ENCODE data around the gene WAS.
"Not testable (repeated sequence)": the region's sequence is repeated elsewhere in the genome, so short reads cannot be mapped to it uniquely, and the experiment has no call there.

Gene WAS

DNA sequence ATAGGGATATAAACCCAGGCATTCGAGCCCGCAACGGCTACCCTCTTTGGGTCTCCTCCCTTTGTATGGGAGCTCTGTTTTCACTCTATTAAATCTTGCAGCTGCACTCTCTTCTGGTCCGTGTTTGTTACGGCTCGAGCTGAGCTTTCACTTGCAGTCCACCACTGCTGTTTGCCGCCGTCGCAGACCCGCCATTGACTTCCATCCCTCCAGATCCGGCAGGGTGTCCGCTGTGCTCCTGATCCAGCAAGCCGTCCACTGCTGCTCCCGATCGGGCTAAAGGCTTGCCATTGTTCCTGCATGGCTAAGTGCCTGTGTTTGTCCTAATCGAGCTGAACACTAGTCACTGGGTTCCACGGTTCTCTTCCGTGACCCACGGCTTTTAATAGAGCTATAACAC is 28.9 kb upstream of the WAS start:
- DNase-seq; POLR2A ChIA-PET; H3K27me3 ChIP-seq (replicated peaks in 2 of 5; ENCODE audit: control insufficient read depth in 4 of 5, insufficient read depth in 5 of 5, low read length in 4 of 5); H3K36me3 ChIP-seq (ENCODE audit: control insufficient read depth in 4 of 4, insufficient read depth in 4 of 4, low read length in 3 of 4); H3K27ac ChIP-seq (ENCODE audit: insufficient read depth in 1 of 2, low read depth in 1 of 2, low read length in 2 of 2, poor library complexity in 1 of 2, severe bottlenecking in 2 of 2); H3K4me1 ChIP-seq (ENCODE audit: control extremely low read depth in 1 of 4, control insufficient read depth in 4 of 4, insufficient read depth in 4 of 4, low read length in 3 of 4); H3K4me3 ChIP-seq (ENCODE audit: control insufficient read depth in 1 of 7, extremely low read depth in 1 of 7, insufficient read depth in 4 of 7, low read depth in 2 of 7, low read length in 6 of 7); H3K9me3 ChIP-seq (ENCODE audit: control extremely low read depth in 1 of 5, control insufficient read depth in 4 of 5, insufficient read depth in 2 of 5, low read depth in 1 of 5, low read length in 4 of 5): not testable (repeated sequence)
- 83% methylated on average over 19 of the region's 19 CpGs for WGBS (ENCODE audit: insufficient coverage)
- CTCF ChIA-PET: interaction anchor here (1.1 kb wide), 1 partner anchor 11 kb away, joined by 3 read pairs; no protein-coding TSS in a partner anchor

DNA sequence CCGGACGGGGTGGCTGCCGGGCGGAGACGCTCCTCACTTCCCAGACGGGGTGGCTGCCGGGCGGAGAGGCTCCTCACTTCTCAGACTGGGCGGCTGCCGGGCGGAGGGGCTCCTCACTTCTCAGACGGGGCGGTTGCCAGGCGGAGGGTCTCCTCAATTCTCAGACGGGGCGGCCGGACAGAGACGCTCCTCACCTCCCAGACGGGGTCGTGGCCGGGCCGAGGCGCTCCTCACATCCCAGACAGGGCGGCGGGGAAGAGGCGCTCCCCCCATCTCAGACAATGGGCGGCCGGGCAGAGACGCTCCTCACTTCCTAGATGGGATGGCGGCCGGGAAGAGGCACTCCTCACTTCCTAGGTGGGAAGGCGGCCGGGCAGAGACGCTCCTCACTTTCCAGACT is 23.9 kb upstream of the WAS start:
- H3K9me3 ChIP-seq (ENCODE audit: control extremely low read depth in 1 of 5, control insufficient read depth in 4 of 5, insufficient read depth in 2 of 5, low read depth in 1 of 5, low read length in 4 of 5); H3K4me1 ChIP-seq (ENCODE audit: control extremely low read depth in 1 of 4, control insufficient read depth in 4 of 4, insufficient read depth in 4 of 4, low read length in 3 of 4); H3K4me3 ChIP-seq (ENCODE audit: control insufficient read depth in 1 of 7, extremely low read depth in 1 of 7, insufficient read depth in 4 of 7, low read depth in 2 of 7, low read length in 6 of 7); H3K27ac ChIP-seq (ENCODE audit: insufficient read depth in 1 of 2, low read depth in 1 of 2, low read length in 2 of 2, poor library complexity in 1 of 2, severe bottlenecking in 2 of 2); DNase-seq; POLR2A ChIA-PET; CTCF ChIA-PET; H3K36me3 ChIP-seq (ENCODE audit: control insufficient read depth in 4 of 4, insufficient read depth in 4 of 4, low read length in 3 of 4); H3K27me3 ChIP-seq (replicated peaks in 2 of 5; ENCODE audit: control insufficient read depth in 4 of 5, insufficient read depth in 5 of 5, low read length in 4 of 5): not testable (repeated sequence)
- 97% methylated on average over 19 of the region's 34 CpGs for WGBS (ENCODE audit: insufficient coverage)

DNA sequence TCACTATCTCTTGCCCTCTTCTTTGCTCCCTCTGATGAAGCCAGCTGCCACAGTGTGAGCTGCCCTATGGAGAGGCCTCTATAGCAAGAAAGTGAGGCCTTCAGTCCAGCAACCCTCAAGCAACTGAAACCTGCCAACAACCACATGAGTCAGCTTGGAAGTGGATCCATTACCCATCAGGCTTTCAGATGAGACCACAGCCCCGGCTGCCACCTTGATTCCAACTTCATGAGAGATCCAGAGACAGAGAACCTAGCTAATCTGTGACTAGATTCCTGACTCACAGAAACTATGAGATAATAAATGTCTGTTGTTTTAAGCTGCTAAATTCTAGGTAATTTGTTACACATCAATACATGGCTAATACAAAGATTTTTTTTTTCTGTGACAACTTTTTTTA is 20.4 kb upstream of the WAS start:
- Histone ChIP-seq H3K36me3 (ENCODE audit: control insufficient read depth in 4 of 4, insufficient read depth in 4 of 4, low read length in 3 of 4) (no peaks in the 10 kb centered on the region), H3K9me3 (ENCODE audit: control extremely low read depth in 1 of 5, control insufficient read depth in 4 of 5, insufficient read depth in 2 of 5, low read depth in 1 of 5, low read length in 4 of 5) (peaks cover 0 to 4% (median 0%) of the 10 kb centered on the region in 5 experiments), H3K27me3 (replicated peaks in 2 of 5; ENCODE audit: control insufficient read depth in 4 of 5, insufficient read depth in 5 of 5, low read length in 4 of 5) (no peaks in the 10 kb centered on the region), H3K4me1 (ENCODE audit: control extremely low read depth in 1 of 4, control insufficient read depth in 4 of 4, insufficient read depth in 4 of 4, low read length in 3 of 4) (no peaks in the 10 kb centered on the region), H3K4me3 (ENCODE audit: control insufficient read depth in 1 of 7, extremely low read depth in 1 of 7, insufficient read depth in 4 of 7, low read depth in 2 of 7, low read length in 6 of 7) (no peak overlapping the region), H3K27ac (ENCODE audit: insufficient read depth in 1 of 2, low read depth in 1 of 2, low read length in 2 of 2, poor library complexity in 1 of 2, severe bottlenecking in 2 of 2) (no peak overlapping the region)
- POLR2A ChIA-PET: no interaction called here
- CTCF ChIA-PET: interaction anchor here (1.4 kb wide), 1 partner anchor 15 kb away, joined by 4 read pairs; no protein-coding TSS in a partner anchor
- WGBS (ENCODE audit: insufficient coverage): 80% methylated on average over 1 of the region's 1 CpG
- no peak for DNase-seq

DNA sequence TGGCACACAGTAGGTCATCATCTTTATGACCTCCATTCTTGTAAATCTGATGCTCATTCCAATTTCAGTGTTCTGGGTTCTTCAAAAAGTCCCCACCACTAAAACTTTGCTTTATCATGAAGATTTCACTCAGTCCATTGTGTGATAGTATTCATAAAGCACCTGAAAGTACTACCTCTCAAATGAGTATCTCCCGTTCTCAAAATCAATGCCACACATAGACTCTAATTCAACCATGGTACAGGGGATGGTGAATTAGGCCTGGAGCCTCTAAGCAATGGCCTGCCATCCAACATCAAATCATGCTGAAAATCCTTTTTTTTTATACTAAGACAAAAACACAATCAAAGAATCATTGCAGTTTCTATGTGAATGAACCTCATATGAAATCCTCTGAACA is 19.4 kb upstream of the WAS start:
- no CpG with 5 or more reads among the region's 1 CpG for WGBS (ENCODE audit: insufficient coverage)
- Histone ChIP-seq H3K9me3 (ENCODE audit: control extremely low read depth in 1 of 5, control insufficient read depth in 4 of 5, insufficient read depth in 2 of 5, low read depth in 1 of 5, low read length in 4 of 5) (peaks cover 0 to 4% (median 0%) of the 10 kb centered on the region in 5 experiments), H3K27me3 (replicated peaks in 2 of 5; ENCODE audit: control insufficient read depth in 4 of 5, insufficient read depth in 5 of 5, low read length in 4 of 5) (no peaks in the 10 kb centered on the region), H3K4me3 (ENCODE audit: control insufficient read depth in 1 of 7, extremely low read depth in 1 of 7, insufficient read depth in 4 of 7, low read depth in 2 of 7, low read length in 6 of 7) (no peak overlapping the region), H3K4me1 (ENCODE audit: control extremely low read depth in 1 of 4, control insufficient read depth in 4 of 4, insufficient read depth in 4 of 4, low read length in 3 of 4) (no peaks in the 10 kb centered on the region), H3K36me3 (ENCODE audit: control insufficient read depth in 4 of 4, insufficient read depth in 4 of 4, low read length in 3 of 4) (no peaks in the 10 kb centered on the region), H3K27ac (ENCODE audit: insufficient read depth in 1 of 2, low read depth in 1 of 2, low read length in 2 of 2, poor library complexity in 1 of 2, severe bottlenecking in 2 of 2) (no peak overlapping the region)
- CTCF ChIA-PET: no interaction called here
- POLR2A ChIA-PET: no interaction called here
- DNase-seq: no peak

DNA sequence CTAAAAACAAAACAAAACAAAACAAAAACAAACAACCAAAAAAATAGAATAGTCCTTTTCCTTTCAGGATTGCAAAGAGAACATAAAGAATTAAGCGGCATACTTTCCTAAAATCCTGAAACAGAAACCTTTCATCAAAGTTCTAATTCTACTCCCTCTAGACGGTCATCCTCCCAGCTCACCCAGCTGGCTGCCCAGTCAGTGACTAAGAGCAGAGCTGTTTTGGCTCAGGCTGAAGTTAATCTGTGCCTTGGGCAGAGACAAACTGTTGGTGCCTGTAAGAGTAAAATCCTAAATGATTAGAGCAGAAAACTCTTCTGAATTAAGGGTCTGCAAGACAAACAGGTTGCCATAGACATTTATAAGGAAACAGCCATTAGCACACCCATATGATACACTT is 17.6 kb upstream of the WAS start:
- Histone ChIP-seq H3K9me3 (ENCODE audit: control extremely low read depth in 1 of 5, control insufficient read depth in 4 of 5, insufficient read depth in 2 of 5, low read depth in 1 of 5, low read length in 4 of 5) (peaks cover 0 to 4% (median 0%) of the 10 kb centered on the region in 5 experiments), H3K4me3 (ENCODE audit: control insufficient read depth in 1 of 7, extremely low read depth in 1 of 7, insufficient read depth in 4 of 7, low read depth in 2 of 7, low read length in 6 of 7) (no peak overlapping the region), H3K27ac (ENCODE audit: insufficient read depth in 1 of 2, low read depth in 1 of 2, low read length in 2 of 2, poor library complexity in 1 of 2, severe bottlenecking in 2 of 2) (no peak overlapping the region), H3K4me1 (ENCODE audit: control extremely low read depth in 1 of 4, control insufficient read depth in 4 of 4, insufficient read depth in 4 of 4, low read length in 3 of 4) (no peaks in the 10 kb centered on the region), H3K27me3 (replicated peaks in 2 of 5; ENCODE audit: control insufficient read depth in 4 of 5, insufficient read depth in 5 of 5, low read length in 4 of 5) (no peaks in the 10 kb centered on the region), H3K36me3 (ENCODE audit: control insufficient read depth in 4 of 4, insufficient read depth in 4 of 4, low read length in 3 of 4) (no peaks in the 10 kb centered on the region)
- CTCF ChIA-PET: interaction anchor here (0.6 kb wide), 1 partner anchor 18 kb away, joined by 3 read pairs; no protein-coding TSS in a partner anchor
- WGBS (ENCODE audit: insufficient coverage): 100% methylated on average over 1 of the region's 2 CpGs
- POLR2A ChIA-PET: no interaction called here
- DNase-seq: no peak

DNA sequence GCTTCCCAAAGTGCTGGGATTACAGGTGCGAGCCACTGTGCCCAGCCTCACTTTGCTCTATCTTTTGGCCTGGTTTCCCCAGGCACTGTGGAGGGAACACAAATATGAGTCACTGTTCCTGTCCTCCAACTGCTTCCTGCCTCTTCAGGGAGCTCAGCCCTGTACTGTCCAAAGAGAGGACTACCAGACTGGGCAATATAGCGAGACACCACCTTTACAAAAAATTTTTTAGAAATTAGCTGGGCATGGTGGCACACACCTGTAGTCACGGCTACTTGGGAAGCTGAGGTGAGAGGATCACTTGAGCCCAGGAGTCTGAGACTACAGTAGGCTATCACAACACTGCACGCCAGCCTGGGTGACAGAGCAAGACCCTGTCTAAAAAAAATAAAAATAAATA is 16.9 kb upstream of the WAS start:
- no peak overlapping the region for H3K27ac ChIP-seq (ENCODE audit: insufficient read depth in 1 of 2, low read depth in 1 of 2, low read length in 2 of 2, poor library complexity in 1 of 2, severe bottlenecking in 2 of 2)
- ChIA-PET CTCF (no interaction called here), POLR2A (no interaction called here)
- WGBS (ENCODE audit: insufficient coverage): 90% methylated on average over 2 of the region's 4 CpGs
- no peak overlapping the region for H3K4me3 ChIP-seq (ENCODE audit: control insufficient read depth in 1 of 7, extremely low read depth in 1 of 7, insufficient read depth in 4 of 7, low read depth in 2 of 7, low read length in 6 of 7)
- no peaks in the 10 kb centered on the region for H3K4me1 ChIP-seq (ENCODE audit: control extremely low read depth in 1 of 4, control insufficient read depth in 4 of 4, insufficient read depth in 4 of 4, low read length in 3 of 4)
- H3K27me3 ChIP-seq (replicated peaks in 2 of 5; ENCODE audit: control insufficient read depth in 4 of 5, insufficient read depth in 5 of 5, low read length in 4 of 5): no peaks in the 10 kb centered on the region
- H3K36me3 ChIP-seq (ENCODE audit: control insufficient read depth in 4 of 4, insufficient read depth in 4 of 4, low read length in 3 of 4): no peaks in the 10 kb centered on the region
- H3K9me3 ChIP-seq (ENCODE audit: control extremely low read depth in 1 of 5, control insufficient read depth in 4 of 5, insufficient read depth in 2 of 5, low read depth in 1 of 5, low read length in 4 of 5): peaks cover 0 to 4% (median 0%) of the 10 kb centered on the region in 5 experiments
- DNase-seq: no peak

DNA sequence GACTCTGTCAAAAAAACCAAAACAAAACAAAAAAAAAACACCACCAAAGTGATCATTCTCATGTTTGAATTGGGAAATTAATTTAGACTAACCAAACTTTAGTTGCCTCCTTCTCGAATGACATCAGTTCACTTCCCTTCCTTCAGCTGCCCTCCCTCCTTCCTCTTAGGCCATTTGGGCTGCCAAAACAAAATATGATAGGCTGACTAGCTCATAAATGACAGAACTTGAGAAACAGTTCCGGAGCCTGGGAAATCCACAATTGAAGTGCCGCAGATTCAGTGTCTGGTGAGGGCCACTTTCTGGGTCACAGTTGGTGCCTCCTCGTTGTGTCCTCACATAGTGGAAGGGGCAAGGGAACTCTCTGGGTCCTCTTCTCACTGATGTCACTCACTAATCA is 16.1 kb upstream of the WAS start:
- Histone ChIP-seq H3K27ac (ENCODE audit: insufficient read depth in 1 of 2, low read depth in 1 of 2, low read length in 2 of 2, poor library complexity in 1 of 2, severe bottlenecking in 2 of 2) (no peak overlapping the region), H3K27me3 (replicated peaks in 2 of 5; ENCODE audit: control insufficient read depth in 4 of 5, insufficient read depth in 5 of 5, low read length in 4 of 5) (no peaks in the 10 kb centered on the region), H3K4me3 (ENCODE audit: control insufficient read depth in 1 of 7, extremely low read depth in 1 of 7, insufficient read depth in 4 of 7, low read depth in 2 of 7, low read length in 6 of 7) (no peak overlapping the region), H3K9me3 (ENCODE audit: control extremely low read depth in 1 of 5, control insufficient read depth in 4 of 5, insufficient read depth in 2 of 5, low read depth in 1 of 5, low read length in 4 of 5) (peaks cover 0 to 4% (median 0%) of the 10 kb centered on the region in 5 experiments), H3K4me1 (ENCODE audit: control extremely low read depth in 1 of 4, control insufficient read depth in 4 of 4, insufficient read depth in 4 of 4, low read length in 3 of 4) (no peaks in the 10 kb centered on the region), H3K36me3 (ENCODE audit: control insufficient read depth in 4 of 4, insufficient read depth in 4 of 4, low read length in 3 of 4) (no peaks in the 10 kb centered on the region)
- WGBS (ENCODE audit: insufficient coverage): 90% methylated on average over 2 of the region's 4 CpGs
- ChIA-PET CTCF (interaction anchor here (0.7 kb wide), 1 partner anchor 10 kb away, joined by 3 read pairs; no protein-coding TSS in a partner anchor), POLR2A (no interaction called here)
- DNase-seq: peak in 2 of 3 donors; percentile 26 to 31
